SK-N-MC (cell line): Measurements from ENCODE around the gene PDE9A.

ENCODE experiments used
- EZH2 ChIP-seq: fragments of 200-600 bp; sonication (generic); IDR thresholded peaks from one replicate; pipeline ENCODE4 v1.6.1; 2017; ENCODE audit warnings: antibody characterized with exemption
- FOXP2 ChIP-seq: optimal IDR thresholded peaks from 2 replicates; pipeline ENCODE3; 2011; ENCODE audit warnings: mild to moderate bottlenecking, moderate library complexity; ENCODE audit not compliant: insufficient read depth; ENCODE audit errors: extremely low read length, control extremely low read depth
- POLR2AphosphoS5 ChIP-seq: IDR thresholded peaks from 2 replicates; pipeline ENCODE4 v1.6.1; 2012; ENCODE audit warnings: mild to moderate bottlenecking, low read depth, low read length, borderline replicate concordance

GRCh38 chr21:42676808-42677207 is 23.4 kb downstream of the PDE9A start:
- TF ChIP-seq EZH2 (no peak), POLR2AphosphoS5 (no peak), FOXP2 (no peak)
